HG02970 (cell line): ENCODE results near the gene KCTD18.

Experiments used
- ATAC-seq: cut with Tn5 transposase; IDR thresholded peaks from one replicate; pipeline ENCODE4 v1.9.1; 2021; ENCODE audit warnings: mild to moderate bottlenecking, moderate library complexity, moderate number of reproducible peaks; ENCODE audit not compliant: unreplicated experiment, low FRiP score

KCTD18 gene

DNA sequence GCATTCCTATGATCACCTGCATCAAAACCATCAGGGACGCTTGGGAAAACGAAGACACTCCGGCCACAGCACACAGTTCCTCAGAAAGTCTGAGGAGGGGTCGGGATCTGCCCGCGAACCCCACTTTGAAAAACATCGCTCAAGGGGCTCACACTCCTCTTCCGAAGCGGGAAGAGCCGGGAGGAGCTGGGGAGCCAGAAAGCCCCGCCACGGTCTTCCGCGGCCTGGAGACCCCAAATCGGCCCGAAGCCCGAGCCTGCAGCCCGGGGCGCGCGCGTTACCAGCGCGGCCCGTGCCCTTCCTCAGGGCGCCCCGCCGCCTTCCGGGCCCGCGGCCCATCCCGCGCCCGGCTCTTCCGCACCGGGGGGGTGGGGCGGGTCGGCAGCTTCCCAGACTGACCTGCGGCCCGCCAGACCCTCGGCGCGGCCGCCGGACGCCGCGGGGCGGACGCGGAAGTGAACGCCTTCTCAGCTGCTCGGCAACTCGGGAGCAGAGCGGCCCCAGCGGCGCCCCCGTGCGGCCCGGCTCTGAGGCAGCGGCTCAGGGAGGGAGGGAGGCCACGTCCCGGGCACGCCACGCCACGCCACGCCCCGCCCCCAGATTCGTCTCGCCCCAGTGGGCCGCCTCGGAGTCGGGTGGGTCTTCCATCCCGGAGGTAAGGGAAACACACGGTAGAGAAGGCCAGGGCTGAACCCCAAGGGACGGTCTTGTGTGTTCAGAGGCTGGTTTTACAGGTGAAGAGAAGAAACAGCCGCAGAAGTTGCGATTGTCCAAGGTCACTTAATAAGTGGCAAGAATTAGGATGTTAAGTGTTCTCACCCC is at the start of gene KCTD18:
Gene KCTD18, minus strand, starts transcription at position 457 of the 822 bp plus-strand sequence. CDS start 3,052 bp downstream, outside the sequence.
- peak; percentile 97 for ATAC-seq

DNA sequence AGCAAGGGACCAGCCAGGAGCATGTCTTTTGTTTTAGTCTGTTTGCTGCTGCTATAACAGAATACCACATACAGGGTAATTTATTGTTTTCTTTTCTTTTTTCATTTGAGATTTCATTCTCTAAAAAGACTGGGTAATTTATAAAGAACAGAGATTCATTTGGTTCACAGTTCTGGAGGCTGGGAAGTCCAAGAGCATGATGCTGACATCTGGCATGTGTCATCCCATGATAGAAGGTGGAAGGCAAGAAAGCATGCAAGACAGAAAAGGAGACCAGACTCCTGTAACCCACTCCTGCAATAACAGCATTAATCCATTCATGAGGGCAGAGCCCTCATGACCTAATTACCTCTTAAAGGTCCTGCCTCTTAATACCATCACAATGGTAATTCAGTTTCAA is 30.9 kb upstream of the KCTD18 start:
- no peak for ATAC-seq

DNA sequence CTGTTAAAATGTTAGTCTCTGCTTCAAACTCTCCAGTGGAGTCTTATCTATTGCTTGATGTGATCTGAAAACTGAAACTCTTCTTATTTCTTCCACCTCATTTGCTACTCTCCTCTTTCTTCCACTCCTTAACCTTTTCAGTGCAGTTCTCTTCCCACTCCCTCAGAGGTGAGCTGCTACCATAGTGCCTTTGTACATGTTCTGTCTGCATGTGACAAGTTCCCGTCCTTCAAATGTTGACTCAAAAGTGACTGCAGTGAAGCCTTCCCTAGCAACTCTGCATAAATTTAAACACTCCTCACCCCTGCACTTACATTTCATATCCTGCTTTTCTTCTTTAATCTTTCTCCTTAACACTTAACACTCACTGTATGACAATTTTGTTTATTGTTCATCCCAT is 28.3 kb upstream of the KCTD18 start:
- no peak for ATAC-seq

DNA sequence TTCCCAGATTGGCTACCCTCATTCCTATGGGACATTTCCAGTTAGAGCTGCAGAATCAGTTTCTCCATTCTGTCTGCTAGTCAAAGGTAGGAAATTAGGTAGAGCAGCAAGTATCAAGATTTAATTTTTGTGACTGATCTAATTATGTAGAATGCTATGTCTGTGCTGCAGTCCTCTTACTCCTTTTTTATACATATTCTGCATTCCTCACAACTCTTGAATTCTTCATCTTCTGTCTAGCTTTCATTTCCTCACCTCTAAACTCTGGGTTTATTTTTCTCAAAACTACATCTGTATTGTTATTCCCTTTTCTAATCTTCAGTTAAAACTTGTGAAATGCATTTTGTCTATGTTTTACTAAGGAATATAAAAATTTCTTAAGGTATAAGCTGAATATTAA is 24.7 kb upstream of the KCTD18 start:
- no peak for ATAC-seq

DNA sequence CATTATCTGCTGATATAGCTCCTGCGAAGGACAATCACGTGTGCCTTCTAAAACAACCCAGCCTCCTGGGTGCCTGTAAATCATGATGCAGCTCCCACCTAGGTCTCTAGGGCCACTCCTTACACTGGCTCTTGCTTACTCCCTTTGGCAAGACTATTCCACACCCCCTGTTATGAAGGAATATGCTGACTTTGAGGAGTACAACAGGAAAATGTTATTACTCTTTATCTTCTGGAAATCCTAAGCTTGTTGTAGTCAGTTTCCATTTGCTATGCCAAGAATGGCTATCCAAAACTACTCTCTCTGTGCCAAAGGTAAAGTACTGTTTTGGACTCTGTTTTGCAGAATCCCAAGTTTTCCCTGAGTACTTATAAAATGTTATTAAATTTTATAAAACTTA is 23.9 kb upstream of the KCTD18 start:
- no peak for ATAC-seq

DNA sequence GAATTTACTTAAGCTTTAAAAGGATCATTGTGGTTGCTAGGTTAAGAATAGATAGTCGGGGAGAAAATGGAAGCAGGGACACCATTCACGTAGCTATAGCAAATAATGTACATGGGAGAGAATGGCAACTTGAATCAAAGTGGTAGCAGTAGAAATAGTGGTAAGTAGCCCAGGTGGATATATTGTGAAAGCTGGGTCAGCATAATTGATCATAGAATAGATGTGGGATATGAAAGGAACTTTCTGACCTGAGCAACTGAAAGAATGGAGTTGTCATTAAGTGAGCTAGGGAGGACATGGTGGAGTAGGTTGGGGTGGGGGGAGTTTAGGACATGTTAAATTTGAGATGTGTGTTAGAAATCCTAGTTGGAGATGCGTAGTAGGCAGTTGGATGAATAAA is 18.4 kb upstream of the KCTD18 start:
- ATAC-seq: no peak

DNA sequence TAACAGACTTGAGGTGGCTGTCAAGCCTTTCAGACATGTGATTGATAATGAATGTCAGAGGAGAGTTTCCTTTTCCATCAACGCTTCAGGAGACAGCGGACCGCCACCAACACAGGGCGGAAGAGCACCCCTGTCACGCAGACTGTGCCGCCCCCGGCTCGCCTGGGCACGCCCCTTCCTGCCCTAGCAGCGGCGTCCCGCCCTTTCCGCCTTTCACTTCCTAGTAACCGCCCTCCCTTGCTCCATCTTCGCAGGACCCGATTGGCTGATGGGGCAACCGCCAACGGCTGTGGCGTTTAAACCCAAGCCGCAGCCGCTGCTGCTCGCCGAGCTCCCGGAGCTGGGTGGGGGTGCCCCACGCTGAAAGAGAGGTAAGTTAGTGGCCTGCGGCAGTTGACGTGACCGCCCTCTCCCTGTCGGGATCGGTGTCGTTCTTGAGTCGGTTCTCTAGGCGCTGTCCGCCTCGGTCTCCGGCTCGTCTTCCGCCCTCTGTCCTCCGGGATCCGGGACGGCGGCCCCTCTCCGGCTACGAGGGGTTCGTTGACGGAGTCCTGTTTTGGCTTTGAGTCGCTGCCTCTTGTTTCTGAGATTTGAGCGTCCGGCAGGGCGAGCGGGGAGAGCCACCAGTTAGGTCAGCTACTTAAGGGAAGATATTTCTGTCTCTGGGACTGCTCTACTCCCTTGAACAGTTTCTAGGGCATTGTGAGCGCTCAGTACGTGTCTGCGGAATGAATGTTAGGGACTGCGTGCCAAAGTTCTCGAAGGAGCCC is 16.2 kb upstream of the KCTD18 start, which contains the start of gene SGO2:
Gene SGO2, plus strand, starts transcription at position 326 of the 770 bp plus-strand sequence. CDS start 6,769 bp downstream, outside the sequence.
- ATAC-seq: peak; percentile 100

DNA sequence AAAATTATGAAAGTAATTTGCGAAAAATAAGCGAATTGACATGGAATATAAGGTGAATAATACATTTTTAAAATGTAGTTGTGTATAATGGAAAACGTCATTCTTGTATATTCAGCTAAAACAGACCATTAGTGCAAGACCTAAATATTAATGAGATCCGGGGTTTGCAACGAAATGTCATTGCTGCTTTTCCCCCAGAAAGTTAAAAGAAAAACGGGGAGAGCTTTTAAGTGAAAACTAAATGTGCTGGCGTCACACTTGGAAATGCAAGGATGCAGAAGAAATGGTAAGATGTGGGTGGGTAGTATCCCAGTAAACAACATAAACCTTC is 15.6 kb upstream of the KCTD18 start:
- no peak for ATAC-seq

DNA sequence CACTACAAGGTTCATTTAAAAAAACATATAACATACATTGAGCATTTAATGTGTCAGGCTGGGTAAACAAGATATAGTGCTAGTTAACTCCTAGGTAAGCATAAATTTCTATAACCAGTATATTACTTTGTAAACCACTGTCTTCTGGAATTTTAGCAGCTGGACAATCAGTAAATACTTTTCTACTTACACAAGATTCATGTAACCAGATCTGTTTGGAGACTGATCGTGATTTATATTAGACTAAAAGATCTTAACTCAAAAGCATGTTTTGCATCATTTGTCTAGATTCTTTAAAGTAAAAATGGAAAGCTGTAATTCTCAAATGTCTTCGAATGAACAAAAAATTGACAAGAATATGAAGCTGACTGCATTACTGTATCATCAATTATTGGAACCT is 15.2 kb upstream of the KCTD18 start:
- ATAC-seq: no peak

DNA sequence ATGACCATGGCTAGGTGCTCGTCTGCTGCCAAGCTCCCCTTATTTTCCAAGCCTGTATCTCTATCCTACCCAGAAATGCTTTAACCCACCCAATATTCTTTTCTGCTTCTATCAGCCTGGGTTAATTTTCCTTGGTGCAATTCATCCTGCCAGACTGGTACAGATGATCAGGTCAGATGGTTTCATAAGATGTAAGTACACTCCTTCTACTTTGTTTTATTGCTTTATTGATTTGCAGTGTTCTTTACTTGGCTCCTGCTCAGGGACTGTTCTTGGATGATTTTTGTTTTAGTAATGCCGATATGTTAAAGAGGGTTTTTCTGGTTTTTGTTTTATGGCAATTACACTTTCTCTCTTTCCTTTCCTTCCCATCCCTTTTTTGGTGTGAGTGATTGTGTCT is 13.7 kb upstream of the KCTD18 start:
- no peak for ATAC-seq

DNA sequence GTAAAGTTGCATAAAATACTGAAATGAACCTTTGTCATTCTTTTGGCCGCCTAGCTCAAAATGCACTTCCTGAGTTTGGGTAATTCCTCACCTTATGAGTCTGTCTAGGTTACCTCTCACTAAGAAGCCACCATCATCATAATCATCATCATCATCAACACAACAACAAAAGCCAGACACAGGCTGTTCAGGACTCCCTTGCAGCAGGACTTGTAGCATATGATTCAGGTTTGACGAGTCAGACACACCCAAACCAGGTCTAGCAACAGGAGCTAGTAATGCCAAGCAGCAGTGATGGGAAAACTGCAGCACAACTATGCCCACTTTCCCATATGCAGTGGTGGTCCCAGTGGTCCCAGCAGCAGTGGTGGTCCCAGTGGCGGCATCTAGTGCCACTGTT is 13.3 kb upstream of the KCTD18 start:
- no peak for ATAC-seq

DNA sequence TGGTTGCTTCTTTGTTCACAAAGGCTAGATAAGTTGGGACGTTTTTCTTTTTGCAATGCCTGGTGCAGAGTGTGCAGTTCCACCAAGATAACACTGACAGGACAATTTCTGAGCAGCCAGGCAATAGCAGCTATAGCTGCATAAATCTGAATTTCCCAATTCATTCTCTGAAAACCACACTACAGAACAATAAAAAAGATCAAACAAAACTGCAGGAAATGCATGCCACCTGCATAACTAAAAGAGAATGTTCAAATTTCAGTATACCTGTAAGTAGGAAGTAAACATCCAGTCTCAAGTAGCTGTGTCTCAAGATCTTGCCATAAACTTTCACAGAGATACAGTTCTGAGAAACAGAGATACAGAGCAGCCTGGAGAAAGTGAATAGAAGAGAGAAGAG is 5.3 kb upstream of the KCTD18 start:
- no peak for ATAC-seq

DNA sequence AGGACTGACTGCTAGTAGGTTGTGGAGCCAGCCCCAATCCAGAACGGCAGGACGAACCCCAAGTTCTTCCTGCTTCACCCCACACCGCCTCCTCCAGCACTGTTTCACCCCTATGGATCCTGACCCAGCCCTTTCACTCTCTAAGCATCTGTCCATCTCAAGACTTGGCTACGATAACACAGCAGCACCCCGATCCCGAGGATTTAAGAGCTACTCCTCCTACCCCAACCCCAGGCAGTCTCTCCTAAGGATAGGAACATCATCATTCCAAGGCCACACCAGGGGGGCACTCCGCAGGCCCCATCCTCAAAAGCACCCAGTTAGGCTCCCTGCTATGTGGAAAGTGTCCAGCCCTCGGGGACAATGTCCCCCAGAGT is 645 bp downstream of the KCTD18 start:
- ATAC-seq: no peak

DNA sequence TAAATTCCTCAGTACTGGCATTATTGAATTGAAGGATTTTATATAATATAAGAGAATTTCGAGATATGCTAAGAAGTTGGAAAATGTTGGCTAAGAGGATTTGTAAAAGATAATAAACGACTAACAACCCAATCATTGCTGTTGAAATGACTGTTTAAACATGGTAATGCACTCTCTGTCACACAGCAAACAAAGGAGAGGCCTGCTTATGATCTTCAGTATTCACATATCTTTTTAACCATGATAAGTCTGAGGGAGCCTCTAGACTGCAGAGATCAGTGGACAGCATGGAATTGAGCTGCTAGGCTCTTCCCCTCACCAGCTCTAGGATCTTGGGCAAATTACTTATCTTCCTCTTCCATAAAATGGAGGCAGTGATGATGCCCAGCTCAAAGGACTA is 2.7 kb downstream of the KCTD18 start:
- ATAC-seq: no peak

DNA sequence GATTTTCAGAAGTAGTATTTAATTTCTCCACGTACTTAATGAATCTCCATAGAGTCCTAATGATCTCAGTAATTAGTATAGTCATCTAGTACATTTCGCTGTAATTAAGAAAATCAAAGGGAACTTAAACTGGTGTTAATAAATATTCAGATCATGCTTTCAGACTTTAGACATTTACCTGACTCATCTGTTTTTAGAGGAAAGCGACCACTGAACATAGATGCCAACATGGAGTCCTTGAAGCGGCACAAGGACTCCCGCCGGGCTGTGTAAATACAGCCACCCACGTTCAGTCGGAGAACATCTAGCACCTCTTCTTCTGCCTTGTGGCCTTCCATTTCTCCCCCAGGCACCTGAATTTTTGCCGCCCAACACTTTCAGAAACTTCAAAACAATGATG is 3.2 kb downstream of the KCTD18 start:
- no peak for ATAC-seq

DNA sequence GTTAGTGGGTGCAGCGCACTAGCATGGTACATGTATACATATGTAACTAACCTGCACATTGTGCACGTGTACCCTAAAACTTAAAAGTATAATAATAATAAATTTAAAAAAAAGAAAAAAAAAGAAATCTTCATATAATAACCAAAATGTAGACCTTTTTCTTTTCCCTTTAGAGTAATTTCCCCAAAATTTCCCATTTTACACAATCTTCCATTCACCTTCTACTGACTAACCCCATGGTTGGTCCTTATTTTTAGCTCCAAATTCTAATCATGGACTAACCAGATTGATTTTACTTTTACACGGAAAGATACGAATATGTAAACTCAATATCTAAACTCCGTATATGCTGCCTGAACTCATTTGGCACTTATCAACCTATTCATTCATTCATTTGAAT is 7.7 kb downstream of the KCTD18 start:
- ATAC-seq: no peak

DNA sequence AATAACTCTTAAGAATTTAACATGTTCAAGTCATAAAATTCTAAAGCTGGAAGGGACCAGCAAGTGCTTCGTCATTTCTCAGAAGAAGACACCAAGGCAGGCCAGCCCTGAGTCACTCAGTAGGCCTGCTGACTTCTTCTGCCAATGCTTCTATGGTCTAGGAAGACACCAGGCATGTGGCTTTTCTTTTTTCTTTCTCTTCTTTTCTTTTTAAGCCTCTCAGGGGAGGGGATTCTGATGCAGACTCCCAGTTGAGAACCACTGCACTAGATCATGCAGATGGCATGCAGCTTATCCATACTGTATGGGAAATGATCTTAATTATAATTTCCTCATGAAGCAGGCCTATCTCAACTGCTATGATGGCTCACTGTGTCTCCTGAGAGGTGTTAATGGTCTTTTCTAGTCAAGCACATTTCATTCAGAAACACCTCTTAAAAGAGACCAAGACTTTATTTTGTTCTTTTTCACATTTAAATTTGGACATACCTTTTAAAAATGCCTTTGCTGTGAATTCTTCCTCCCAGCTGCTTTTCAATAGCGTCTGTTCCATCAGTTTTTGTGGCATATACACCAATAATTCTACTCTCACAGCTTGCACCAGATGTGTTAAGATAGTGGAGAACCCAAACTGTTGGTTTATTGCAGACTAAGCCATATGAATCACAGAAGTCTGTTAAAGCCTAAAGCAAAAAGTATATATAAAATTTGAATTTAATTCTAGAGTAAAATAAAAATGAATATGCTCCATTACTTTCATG is 11.3 kb downstream of the KCTD18 start:
- no peak for ATAC-seq

DNA sequence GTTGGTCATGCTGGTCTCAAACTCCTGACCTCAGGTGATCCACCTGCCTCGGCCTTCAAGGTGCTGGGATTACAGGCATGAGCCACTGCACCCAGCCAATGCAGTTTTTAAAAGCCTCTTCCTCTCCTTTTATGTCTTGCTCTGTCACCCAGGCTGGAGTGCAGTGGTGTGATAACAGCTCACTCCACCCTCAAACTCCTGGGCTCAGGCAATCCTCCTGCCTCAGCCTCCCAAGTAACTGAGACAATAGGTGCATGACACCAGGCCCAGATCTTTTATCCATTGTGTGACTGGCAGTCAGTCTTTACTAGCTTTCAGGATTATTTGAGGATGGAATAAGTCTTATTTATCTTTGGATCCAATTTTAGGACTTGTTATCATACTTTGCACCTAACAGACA is 13.2 kb downstream of the KCTD18 start:
- no peak for ATAC-seq

DNA sequence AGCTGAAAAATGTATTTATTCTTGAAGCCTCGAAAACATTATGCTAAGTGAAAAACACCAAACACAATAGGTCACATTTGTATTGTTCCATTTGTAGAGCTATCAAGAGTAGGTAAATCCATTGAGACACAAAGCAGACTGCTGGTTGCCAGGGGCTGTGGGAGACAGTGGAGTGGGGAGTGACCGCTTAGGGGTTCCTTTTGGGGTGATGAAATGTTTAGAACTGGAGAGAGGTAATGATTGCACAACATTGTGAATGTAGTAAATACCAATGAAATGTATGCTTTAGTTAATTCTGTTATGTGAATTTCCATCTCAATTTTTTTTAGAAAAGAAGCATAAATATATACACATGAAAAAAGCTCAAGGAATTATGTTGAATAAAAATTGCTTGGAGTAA is 15.8 kb downstream of the KCTD18 start:
- ATAC-seq: no peak

DNA sequence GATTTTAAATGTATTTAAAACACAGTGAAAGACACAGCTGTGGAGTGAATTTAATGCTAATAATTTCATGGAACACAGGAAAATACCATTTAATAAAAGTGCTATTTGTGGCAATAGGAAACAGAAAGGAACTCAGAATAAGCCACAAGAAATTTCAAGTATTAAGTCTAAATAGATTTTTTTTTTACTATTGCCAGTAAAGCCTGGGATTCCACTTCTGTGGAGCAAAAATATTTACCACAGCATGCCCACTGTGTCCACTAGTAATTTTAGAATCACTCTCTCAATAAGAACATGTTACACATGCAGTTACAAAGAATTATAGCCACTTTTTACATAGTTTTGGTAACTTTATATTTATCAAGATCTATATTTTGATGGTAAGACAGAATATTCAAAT is 17.2 kb downstream of the KCTD18 start:
- no peak for ATAC-seq

DNA sequence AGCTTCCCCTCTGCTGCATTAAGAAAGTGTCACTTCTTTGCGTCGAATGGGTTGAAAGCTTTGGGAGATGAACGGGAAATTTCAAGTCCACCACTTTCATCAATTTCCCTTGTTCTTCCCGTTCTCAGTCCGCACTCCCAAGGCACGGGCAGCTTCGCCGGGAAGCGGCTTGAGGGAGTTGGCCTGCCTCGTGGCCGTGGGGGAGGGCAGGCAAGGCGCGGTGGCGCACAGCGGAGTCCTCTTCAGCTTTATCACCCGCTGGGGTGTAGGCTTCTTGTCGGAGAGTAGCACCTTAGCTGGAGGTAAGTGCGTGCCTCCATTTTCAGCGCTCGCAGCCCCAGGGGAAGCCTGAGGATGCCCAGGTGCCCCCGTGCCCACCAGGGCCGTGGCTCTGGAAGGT is 19.9 kb downstream of the KCTD18 start:
- ATAC-seq: no peak
